GM19193 (cell line): ENCODE results near the gene BBS9.

Source experiments
- POLR2A ChIP-seq: IDR thresholded peaks from 4 replicates; pipeline ENCODE4 v1.6.1; 2011; ENCODE audit not compliant: insufficient read depth, insufficient read length; ENCODE audit errors: extremely low read depth

The BBS9 gene

GRCh38 chr7:33458581-33458980, 329.2 kb downstream of the BBS9 start:
- TF ChIP-seq POLR2A = no peak

- TF ChIP-seq POLR2A = no peak
These were observed 330.0 kb downstream of the BBS9 start for GRCh38 chr7:33459340-33459751.

GRCh38 chr7:33463131-33463530, 333.8 kb downstream of the BBS9 start:
- no peak for TF ChIP-seq POLR2A

- TF ChIP-seq POLR2A = no peak
These were observed 336.8 kb downstream of the BBS9 start for GRCh38 chr7:33466203-33466602.

- no peak for TF ChIP-seq POLR2A
These were observed 342.4 kb downstream of the BBS9 start for GRCh38 chr7:33471636-33472242.

- no peak for TF ChIP-seq POLR2A
These were observed 343.1 kb downstream of the BBS9 start for GRCh38 chr7:33472348-33473025.

- TF ChIP-seq POLR2A = no peak
These were observed 348.5 kb downstream of the BBS9 start for GRCh38 chr7:33477719-33478480.

GRCh38 chr7:33485747-33486493, 356.6 kb downstream of the BBS9 start:
- TF ChIP-seq POLR2A = no peak

- no peak for TF ChIP-seq POLR2A
These were observed 357.3 kb downstream of the BBS9 start for GRCh38 chr7:33486633-33487032.

- TF ChIP-seq POLR2A = no peak
These were observed 358.8 kb downstream of the BBS9 start for GRCh38 chr7:33487998-33488682.

- TF ChIP-seq POLR2A = no peak
These were observed 365.1 kb downstream of the BBS9 start for GRCh38 chr7:33494474-33494873.

- TF ChIP-seq POLR2A = no peak
These were observed 365.8 kb downstream of the BBS9 start for GRCh38 chr7:33495207-33495606.

- TF ChIP-seq POLR2A = no peak
These were observed 367.7 kb downstream of the BBS9 start for GRCh38 chr7:33497051-33497450.

- TF ChIP-seq POLR2A = no peak
These were observed 371.6 kb downstream of the BBS9 start for GRCh38 chr7:33500703-33501701.

GRCh38 chr7:33503014-33503413, 373.6 kb downstream of the BBS9 start:
- no peak for TF ChIP-seq POLR2A
